H1 (cell line): ENCODE measurements around the gene RDH12. TPM values are rescaled to one million over a fixed set of nuclear protein-coding genes. Genes with fewer than 3 reads are reported as not detected.

ENCODE experiments used
- CTCF ChIA-PET: fragments of 300-600 bp; sonication (Branson Sonifier 250); formaldehyde crosslinking; loops from one replicate; lab custom pipeline; 2021; ENCODE audit not compliant: partially characterized antibody; lab: Charles Lee
- POLR2A ChIA-PET: fragments of 300-600 bp; sonication (Branson Sonifier 250); formaldehyde crosslinking; loops from one replicate; lab custom pipeline; 2021; ENCODE audit warnings: inconsistent platforms; ENCODE audit not compliant: partially characterized antibody; lab: Charles Lee
- DNase-seq, 2 experiments: peaks; one replicate each; pipeline versions ENCODE4 v3.0.0 to v3.0.0-alpha.2; 2010 to 2022; ENCODE audit warnings: low spot score in 2 of 2, low read depth in 1 of 2, mixed read lengths in 1 of 2
- FAIRE-seq: peaks from 2 replicates; lab custom pipeline; 2011; peaks lifted over from hg19 to GRCh38; lab: Jason Lieb, UNC
- H2AFZ ChIP-seq: 2 replicates; pipeline ENCODE4 v1.8.1; 2012; ENCODE audit warnings: low read length, inconsistent platforms
- H2AK5ac ChIP-seq: 2 replicates; pipeline ENCODE4 v1.6.1; 2013; ENCODE audit warnings: low read depth, low read length
- H2BK120ac ChIP-seq: replicated peaks from 2 replicates; pipeline ENCODE3; 2013; ENCODE audit warnings: low read depth, low read length, inconsistent platforms
- H2BK12ac ChIP-seq: 2 replicates; pipeline ENCODE4 v1.6.1; 2013; ENCODE audit warnings: low read depth, low read length
- H2BK15ac ChIP-seq: 2 replicates; pipeline ENCODE4 v1.6.1; 2013; ENCODE audit warnings: low read length
- H2BK20ac ChIP-seq: 2 replicates; pipeline ENCODE4 v1.6.1; 2013; ENCODE audit warnings: low read length
- H2BK5ac ChIP-seq: 2 replicates; pipeline ENCODE4 v1.6.1; 2013; ENCODE audit warnings: low read depth, low read length
- H3K14ac ChIP-seq: 2 replicates; pipeline ENCODE4 v1.6.1; 2013; ENCODE audit warnings: inconsistent platforms; ENCODE audit not compliant: insufficient read length
- H3K18ac ChIP-seq: 2 replicates; pipeline ENCODE4 v1.6.1; 2013; ENCODE audit warnings: low read length; ENCODE audit errors: extremely low read depth
- H3K23ac ChIP-seq: 2 replicates; pipeline ENCODE4 v1.6.1; 2013; ENCODE audit warnings: inconsistent platforms; ENCODE audit not compliant: insufficient read length
- H3K23me2 ChIP-seq: 2 replicates; pipeline ENCODE4 v1.6.1; 2013; ENCODE audit warnings: low read depth, low read length
- H3K27ac ChIP-seq: 2 replicates; pipeline ENCODE4 v1.6.1; 2011; ENCODE audit warnings: low read depth, low read length, inconsistent platforms
- H3K27me3 ChIP-seq, 4 experiments: replicated peaks in 1 of 4; 1 replicate in 1 of 4; 2 replicates in 3 of 4; pipeline versions ENCODE4 v1.6.1 to v1.8.1; 2011 to 2013; ENCODE audit warnings: low read length in 3 of 4, mild to moderate bottlenecking in 3 of 4, inconsistent platforms in 2 of 4, mixed read lengths in 2 of 4, moderate library complexity in 1 of 4; ENCODE audit not compliant: control insufficient read depth in 3 of 4, insufficient read depth in 3 of 4; ENCODE audit errors: extremely low read depth in 1 of 4
- H3K36me3 ChIP-seq, 4 experiments: 2 replicates each; pipeline versions ENCODE4 v1.6.1 to v1.8.1; 2011 to 2013; ENCODE audit warnings: mild to moderate bottlenecking in 4 of 4, low read length in 3 of 4, moderate library complexity in 2 of 4, control low read depth in 1 of 4, inconsistent platforms in 1 of 4; ENCODE audit not compliant: insufficient read depth in 4 of 4, control insufficient read depth in 2 of 4
- H3K4ac ChIP-seq: replicated peaks from 2 replicates; pipeline ENCODE3; 2013; ENCODE audit warnings: low read length, low read depth, mixed read lengths, inconsistent platforms; ENCODE audit not compliant: insufficient read length
- H3K4me1 ChIP-seq, 4 experiments: replicated peaks in 1 of 4; 1 replicate in 1 of 4; 2 replicates in 3 of 4; pipeline versions ENCODE4 v1.6.1 to v1.8.1; 2011 to 2013; ENCODE audit warnings: low read length in 3 of 4, inconsistent platforms in 2 of 4, mixed read lengths in 1 of 4; ENCODE audit not compliant: insufficient read depth in 4 of 4, control insufficient read depth in 3 of 4
- H3K4me2 ChIP-seq, 2 experiments: 2 replicates each; pipeline versions ENCODE4 v1.6.1 to v1.8.1; 2011 to 2013; ENCODE audit warnings: low read depth in 2 of 2, low read length in 2 of 2, control low read depth in 1 of 2, inconsistent platforms in 1 of 2, mild to moderate bottlenecking in 1 of 2; ENCODE audit not compliant: insufficient read depth in 1 of 2
- H3K4me3 ChIP-seq, 4 experiments: fragments of 200-600, 300-600 bp in 1 of 4; sonication (generic), shearing (Covaris generic), sonication (Bioruptor Twin) in 1 of 4; 2 replicates each; pipeline versions ENCODE4 v1.5.1 to v1.8.1; 2011 to 2016; ENCODE audit warnings: low read length in 4 of 4, low read depth in 3 of 4, control low read depth in 2 of 4, inconsistent platforms in 2 of 4, mild to moderate bottlenecking in 2 of 4, mixed read lengths in 1 of 4, moderate library complexity in 1 of 4; ENCODE audit not compliant: insufficient read depth in 2 of 4; ENCODE audit errors: extremely low read depth in 1 of 4
- H3K56ac ChIP-seq: replicated peaks from 2 replicates; pipeline ENCODE3; 2013; ENCODE audit warnings: low read depth, mild to moderate bottlenecking, mixed read lengths, low read length, inconsistent platforms; ENCODE audit not compliant: insufficient read length
- H3K79me1 ChIP-seq: 2 replicates; pipeline ENCODE4 v1.6.1; 2013; ENCODE audit warnings: low read depth, low read length, control low read depth
- H3K79me2 ChIP-seq, 2 experiments: 2 replicates each; pipeline versions ENCODE4 v1.6.1 to v1.8.1; 2012 to 2013; ENCODE audit warnings: low read length in 2 of 2, mild to moderate bottlenecking in 2 of 2, inconsistent platforms in 1 of 2; ENCODE audit not compliant: insufficient read depth in 2 of 2, control insufficient read depth in 1 of 2
- H3K9ac ChIP-seq, 4 experiments: replicated peaks in 1 of 4; 1 replicate in 1 of 4; 2 replicates in 3 of 4; pipeline versions ENCODE4 v1.6.1 to v1.8.1; 2011 to 2013; ENCODE audit warnings: low read depth in 3 of 4, low read length in 3 of 4, control low read depth in 2 of 4, mild to moderate bottlenecking in 2 of 4, moderate library complexity in 2 of 4, inconsistent platforms in 1 of 4; ENCODE audit errors: extremely low read depth in 1 of 4
- H3K9me3 ChIP-seq, 2 experiments: 2 replicates each; pipeline versions ENCODE4 v1.6.1 to v1.8.1; 2012 to 2013; ENCODE audit warnings: mild to moderate bottlenecking in 2 of 2, moderate library complexity in 2 of 2, control low read depth in 1 of 2, inconsistent platforms in 1 of 2, low read depth in 1 of 2, low read length in 1 of 2, mixed read lengths in 1 of 2; ENCODE audit not compliant: insufficient read depth in 2 of 2
- H4K20me1 ChIP-seq, 2 experiments: replicated peaks in 1 of 2; 2 replicates each; pipeline versions ENCODE3 to v1.8.1; 2011 to 2013; ENCODE audit warnings: inconsistent platforms in 2 of 2, low read length in 2 of 2, mild to moderate bottlenecking in 1 of 2; ENCODE audit not compliant: insufficient read depth in 2 of 2, control insufficient read depth in 1 of 2
- H4K5ac ChIP-seq: 2 replicates; pipeline ENCODE4 v1.6.1; 2013; ENCODE audit warnings: low read length, low read depth, mixed read lengths, inconsistent platforms; ENCODE audit not compliant: insufficient read length
- H4K8ac ChIP-seq: 2 replicates; pipeline ENCODE4 v1.8.0; 2013; ENCODE audit warnings: mild to moderate bottlenecking, moderate library complexity, low read length, inconsistent platforms; ENCODE audit not compliant: insufficient read depth; ENCODE audit errors: extremely low read depth
- H4K91ac ChIP-seq: replicated peaks from 2 replicates; pipeline ENCODE3; 2013; ENCODE audit warnings: low read length, mixed read lengths, inconsistent platforms; ENCODE audit not compliant: insufficient read length
- BRCA1 ChIP-seq: IDR thresholded peaks from 2 replicates; pipeline ENCODE4 v1.6.1; 2012; ENCODE audit warnings: low read depth, low read length, improper control_type of control experiment
- CHD2 ChIP-seq: IDR thresholded peaks from 2 replicates; pipeline ENCODE4 v1.6.1; 2012; ENCODE audit warnings: low read length, improper control_type of control experiment
- GABPA ChIP-seq: IDR thresholded peaks from 2 replicates; pipeline ENCODE4 v1.6.1; 2011; ENCODE audit warnings: mild to moderate bottlenecking, low read length, moderate library complexity, borderline replicate concordance; ENCODE audit not compliant: insufficient read depth
- HDAC6 ChIP-seq: IDR thresholded peaks from one replicate; pipeline ENCODE4 v1.7.1; 2012; ENCODE audit warnings: low read depth, mild to moderate bottlenecking, inconsistent platforms, low read length, moderate library complexity
- KDM4A ChIP-seq: IDR thresholded peaks from one replicate; pipeline ENCODE4 v1.7.1; 2012; ENCODE audit warnings: low read depth, mild to moderate bottlenecking, moderate library complexity, low read length, inconsistent platforms; ENCODE audit not compliant: severe bottlenecking
- KDM5A ChIP-seq: fragments of 200-600 bp; IDR thresholded peaks from 2 replicates; pipeline ENCODE4 v1.7.1; 2012; ENCODE audit warnings: mild to moderate bottlenecking, low read length, inconsistent platforms, mixed read lengths
- PHF8 ChIP-seq: fragments of 200-600 bp; sonication (generic); conservative IDR thresholded peaks from 2 replicates; pipeline ENCODE4 v1.7.1; 2012; ENCODE audit warnings: low read depth, mild to moderate bottlenecking, inconsistent platforms, low read length, moderate library complexity
- POLR2A ChIP-seq, 2 experiments: IDR thresholded peaks; 1 replicate in 1 of 2; 2 replicates in 1 of 2; pipeline ENCODE4 v1.6.1; 2011; ENCODE audit warnings: low read depth in 2 of 2, low read length in 2 of 2, mild to moderate bottlenecking in 2 of 2; ENCODE audit errors: control extremely low read depth in 1 of 2
- POLR2AphosphoS5 ChIP-seq: IDR thresholded peaks from 2 replicates; pipeline ENCODE4 v1.6.1; 2011; ENCODE audit warnings: low read depth, low read length
- POU5F1 ChIP-seq: IDR thresholded peaks from 2 replicates; pipeline ENCODE4 v1.6.1; 2011; ENCODE audit warnings: low read depth, mild to moderate bottlenecking, low read length, moderate library complexity
- SIRT6 ChIP-seq: IDR thresholded peaks from one replicate; pipeline ENCODE4 v1.7.1; 2012; ENCODE audit warnings: low read length, inconsistent platforms
- SP4 ChIP-seq: IDR thresholded peaks from 2 replicates; pipeline ENCODE4 v1.6.1; 2012; ENCODE audit warnings: low read length, inconsistent platforms
- TAF1 ChIP-seq: IDR thresholded peaks from 2 replicates; pipeline ENCODE4 v1.6.1; 2011; ENCODE audit warnings: mild to moderate bottlenecking, low read depth, low read length
- TEAD4 ChIP-seq: IDR thresholded peaks from 2 replicates; pipeline ENCODE4 v1.6.1; 2012; ENCODE audit warnings: low read depth, low read length, inconsistent platforms, mixed read lengths
- ZNF274 ChIP-seq: IDR thresholded peaks from 2 replicates; pipeline ENCODE4 v1.7.0; 2012; ENCODE audit warnings: low read length, borderline replicate concordance; ENCODE audit errors: extremely low read depth
- WGBS, 2 experiments: shearing (Covaris generic) in 1 of 2; methylation state at CpG; one replicate each; pipeline versions ENCODE4 v1.1.6 to v1.1.7; 2013 to 2015; ENCODE audit warnings: low lambda C conversion rate in 2 of 2, mixed read lengths in 2 of 2, inconsistent platforms in 1 of 2, low coverage in 1 of 2, missing lambda C conversion rate in 1 of 2; ENCODE audit not compliant: insufficient replicate concordance in 2 of 2, insufficient coverage in 1 of 2, insufficient read length in 1 of 2; ENCODE audit errors: extremely low coverage in 1 of 2, missing lambda C conversion rate in 1 of 2; 5-methylcytosine and 5-hydroxymethylcytosine counted together
- polyA plus RNA-seq, 7 experiments: library from polyadenylated mRNA; depleted of rRNA in 3 of 7; stranded (reverse) in 5 of 7; unstranded in 2 of 7; fragments of >200 nt in 5 of 7; fragments of 200-250 nt in 2 of 7; gene quantifications; 1 replicate in 5 of 7; 2 replicates in 1 of 7; 4 replicates in 1 of 7; pipeline versions ENCODE4 v1.2.1 to v1.2.3, GENCODE V29; 2011 to 2013; ENCODE audit warnings: missing spikeins in 2 of 7, mixed read lengths in 2 of 7
- total RNA-seq: library from RNA; stranded (reverse); fragmentation: NEBNext Ultra II Directional; extraction: Animal tissue kit (Norgen Biotek cat#: 25700); gene quantifications from 2 replicates; pipeline ENCODE4 v1.2.1, GENCODE V29; 2021
- TF ChIP-seq, protein P1 (sequence below): IDR thresholded peaks from 2 replicates; pipeline ENCODE4 v1.6.1; 2012; ENCODE audit warnings: inconsistent platforms

RDH12 gene
- total and polyA plus RNA-seq, 2 of the 8 experiments (the other 6 are each of a cell fraction or from before 2014, with no cell fraction given): 1.2 to 1.5 TPM

- H3K23ac ChIP-seq: no peak overlapping the region
- H4K8ac ChIP-seq: no peak overlapping the region
- peaks cover 2% of the 10 kb centered on the region; the same call in 1 of the 2 replicates for H3K79me1 ChIP-seq
- peaks cover 0 to 8% of the 10 kb centered on the region in 2 experiments for H4K20me1 ChIP-seq
- FAIRE-seq (no peak), DNase-seq (no peak)
- H3K36me3 ChIP-seq: no peaks in the 10 kb centered on the region
- H3K14ac ChIP-seq: no peak overlapping the region
- H2BK120ac ChIP-seq: no peak overlapping the region
- no peak overlapping the region for H2BK15ac ChIP-seq
- H2BK20ac ChIP-seq: no peak overlapping the region
- no peak overlapping the region for H2AFZ ChIP-seq
- WGBS, 2 experiments: 85% methylated on average over 2 of the region's 2 CpGs; no CpG with 5 or more reads in 1 of the 2 experiments
- no peak overlapping the region for H2BK5ac ChIP-seq
- H3K79me2 ChIP-seq: peaks cover 0 to 58% of the 10 kb centered on the region in 2 experiments; a peak in 2 of 4 replicates
- no peak overlapping the region for H3K18ac ChIP-seq
- no peaks in the 10 kb centered on the region for H3K9me3 ChIP-seq
- CTCF ChIA-PET: interaction anchor here (0.6 to 14.5 kb wide), 12 partner anchors 9 to 239 kb away, joined by 3 to 142 read pairs (median 5); partner anchors contain the start of genes ARG2 and RDH12
- no peak overlapping the region for H3K4ac ChIP-seq
- H2AK5ac ChIP-seq: no peak overlapping the region
- H3K4me1 ChIP-seq: no peaks in the 10 kb centered on the region
- H3K9ac ChIP-seq: peak overlapping the region in 1 of 4 experiments; percentile 15; a peak in 1 of 7 replicates
- H3K4me3 ChIP-seq: no peak overlapping the region
- H3K27me3 ChIP-seq: no peaks in the 10 kb centered on the region
- POLR2A ChIA-PET: no interaction called here
- H2BK12ac ChIP-seq: no peak overlapping the region
- no peak overlapping the region for H4K5ac ChIP-seq
- H3K4me2 ChIP-seq: no peak overlapping the region
- no peak overlapping the region for H3K56ac ChIP-seq
- no peak overlapping the region for H4K91ac ChIP-seq
- H3K23me2 ChIP-seq: no peaks in the 10 kb centered on the region
- no peak overlapping the region for H3K27ac ChIP-seq
- TF ChIP-seq KDM4A: no peak
- TF ChIP-seq BRCA1: no peak
- TF ChIP-seq SIRT6: no peak
- TF ChIP-seq PHF8: no peak
- TF ChIP-seq CHD2: no peak
- no peak for TF ChIP-seq POLR2AphosphoS5
- TF ChIP-seq POU5F1: no peak
- TF ChIP-seq, protein P1, sequence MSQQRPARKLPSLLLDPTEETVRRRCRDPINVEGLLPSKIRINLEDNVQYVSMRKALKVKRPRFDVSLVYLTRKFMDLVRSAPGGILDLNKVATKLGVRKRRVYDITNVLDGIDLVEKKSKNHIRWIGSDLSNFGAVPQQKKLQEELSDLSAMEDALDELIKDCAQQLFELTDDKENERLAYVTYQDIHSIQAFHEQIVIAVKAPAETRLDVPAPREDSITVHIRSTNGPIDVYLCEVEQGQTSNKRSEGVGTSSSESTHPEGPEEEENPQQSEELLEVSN: no peak
- TF ChIP-seq GABPA: no peak
- no peak for TF ChIP-seq SP4
- TF ChIP-seq TAF1: no peak
- TF ChIP-seq POLR2A (IDR thresholded peaks at IDR 0.05; ENCODE audit: control extremely low read depth in 1 of 2, low read depth in 2 of 2, low read length in 2 of 2): no peak
- no peak for TF ChIP-seq TEAD4
- TF ChIP-seq ZNF274: no peak
- TF ChIP-seq HDAC6: no peak
- TF ChIP-seq KDM5A: no peak
Measured at GRCh38 chr14:67665868-67666267, 35.8 kb upstream of the RDH12 start.
